ENCODE measurements around the gene PET100.
"Not testable (repeated sequence)": the region's sequence is repeated elsewhere in the genome, so short reads cannot be mapped to it uniquely, and the experiment has no call there.

The PET100 gene

GRCh38 chr19:7635670-7636069 lies 6.1 kb downstream of the PET100 start:
- DNase-seq: no peak

GRCh38 chr19:7636317-7636690 lies 6.7 kb downstream of the PET100 start:
- no peak for DNase-seq

- peak; percentile 25 to 43 for DNase-seq
Observed at GRCh38 chr19:7636691-7637373, 7.2 kb downstream of the PET100 start, which contains the start of gene STXBP2. TSS of gene STXBP2 (plus strand) at chr19:7637110. CDS start at chr19:7637150, 40 bp downstream.

GRCh38 chr19:7637374-7638256 lies 8.0 kb downstream of the PET100 start:
- no peak for DNase-seq

GRCh38 chr19:7638802-7639465 lies 9.3 kb downstream of the PET100 start:
- no peak for DNase-seq

GRCh38 chr19:7639863-7640348 lies 10.3 kb downstream of the PET100 start:
- DNase-seq: no peak

- no peak for DNase-seq
Observed at GRCh38 chr19:7640803-7641202, 11.2 kb downstream of the PET100 start.

GRCh38 chr19:7641290-7642276 lies 12.0 kb downstream of the PET100 start:
- no peak for DNase-seq

- DNase-seq: no peak
Observed at GRCh38 chr19:7642295-7643030, 12.9 kb downstream of the PET100 start.

GRCh38 chr19:7643031-7643415 lies 13.4 kb downstream of the PET100 start:
- DNase-seq: no peak

GRCh38 chr19:7643629-7644549 lies 14.3 kb downstream of the PET100 start:
- not testable (repeated sequence) for DNase-seq

- no peak for DNase-seq
Observed at GRCh38 chr19:7644550-7644877, 14.9 kb downstream of the PET100 start.

GRCh38 chr19:7645163-7645562 lies 15.6 kb downstream of the PET100 start:
- no peak for DNase-seq

- DNase-seq: no peak
Observed at GRCh38 chr19:7645656-7646425, 16.2 kb downstream of the PET100 start.

- no peak for DNase-seq
Observed at GRCh38 chr19:7646426-7646700, 16.8 kb downstream of the PET100 start.

- DNase-seq: no peak
Observed at GRCh38 chr19:7647156-7647555, 17.6 kb downstream of the PET100 start.

GRCh38 chr19:7648265-7649014 lies 18.8 kb downstream of the PET100 start:
- DNase-seq: no peak

GRCh38 chr19:7650148-7650547 lies 20.6 kb downstream of the PET100 start:
- DNase-seq: no peak

GRCh38 chr19:7652061-7652641 lies 22.6 kb downstream of the PET100 start:
- peak in 1 of 2 experiments; percentile 5 for DNase-seq
